Right atrium auricular region (tissue), 2 donors: ENCODE data around the gene EIF3F. TPM values are rescaled to one million over a fixed set of nuclear protein-coding genes. Genes with fewer than 3 reads are reported as not detected.

Source experiments
- DNase-seq: peaks from one replicate; pipeline ENCODE4 v3.0.0-alpha.2; 2019; ENCODE audit warnings: low spot score
- H3K27ac ChIP-seq, 2 donors: fragments of 200-600 bp; sonication (generic); 1 replicate in 1 of 2; 2 replicates in 1 of 2; pipeline ENCODE4 v1.5.1; 2016 to 2019
- H3K27me3 ChIP-seq, 2 donors: fragments of 200-600 bp; sonication (generic); one replicate each; pipeline versions ENCODE4 v1.5.1 to v1.6.0; 2017 to 2019
- H3K36me3 ChIP-seq: fragments of 200-600 bp; sonication (generic); one replicate; pipeline ENCODE4 v1.5.1; 2016
- H3K4me1 ChIP-seq, 2 donors: fragments of 200-600 bp; sonication (generic); one replicate each; pipeline versions ENCODE4 v1.5.1 to v1.6.0; 2017 to 2019
- H3K4me3 ChIP-seq, 2 donors: fragments of 200-600 bp; sonication (generic); 1 replicate in 1 of 2; 2 replicates in 1 of 2; pipeline ENCODE4 v1.5.1; 2017 to 2019; ENCODE audit warnings: mild to moderate bottlenecking in 1 of 2, moderate library complexity in 1 of 2
- H3K9me3 ChIP-seq, 2 donors: fragments of 200-600 bp; sonication (generic); one replicate each; pipeline ENCODE4 v1.5.1; 2019
- total RNA-seq, 2 donors: library from RNA; depleted of rRNA; stranded (reverse); fragments of >200 nt; gene quantifications; one replicate each; pipeline ENCODE4 v1.1.0, GENCODE V29; 2016
- TF ChIP-seq, protein P1 (sequence below), 2 donors: fragments of 200-600 bp; sonication (generic); IDR thresholded peaks; one replicate each; pipeline ENCODE4 v1.5.1; 2019; ENCODE audit warnings: antibody characterized with exemption in 2 of 2

Gene EIF3F
- total RNA-seq, 2 donors from 2014 or later: 114 to 169 TPM

DNA sequence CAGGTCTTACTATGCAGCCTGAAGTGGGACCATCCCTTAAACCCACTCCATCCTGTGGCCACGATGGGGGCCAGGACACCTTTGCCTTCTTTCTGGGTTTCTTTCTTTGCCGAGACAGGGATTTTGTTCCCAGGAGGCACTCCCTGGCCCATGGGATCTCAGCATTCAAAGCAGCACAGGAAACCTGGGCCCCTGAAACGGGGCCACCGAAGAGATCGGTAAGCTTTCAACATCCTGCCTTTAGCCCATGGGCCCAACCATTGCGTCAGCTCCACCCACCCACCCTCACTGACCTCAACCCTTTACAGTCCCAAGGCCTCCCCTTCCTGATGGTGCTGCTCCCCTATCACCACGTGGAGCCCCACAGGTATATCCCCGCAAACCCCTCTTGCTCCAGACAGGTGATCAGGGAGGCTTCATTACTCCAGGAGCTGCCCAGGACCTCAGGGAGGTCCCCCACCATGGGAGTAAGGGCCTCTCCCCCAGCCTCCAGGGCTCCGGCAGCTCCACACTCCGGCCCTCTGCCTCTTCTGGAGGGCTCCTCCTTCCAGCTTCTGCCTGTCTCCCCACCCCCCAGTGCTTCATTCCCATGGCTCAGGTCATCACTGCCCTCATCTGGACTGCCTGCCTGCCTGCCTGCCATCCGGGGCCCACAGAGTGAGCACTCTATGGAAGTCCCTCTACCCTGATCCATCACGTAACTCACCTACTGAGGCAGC is 51.8 kb downstream of the EIF3F start:
- H3K9me3 ChIP-seq: no peaks in the 10 kb centered on the region
- H3K27me3 ChIP-seq: no peaks in the 10 kb centered on the region
- TF ChIP-seq, protein P1, sequence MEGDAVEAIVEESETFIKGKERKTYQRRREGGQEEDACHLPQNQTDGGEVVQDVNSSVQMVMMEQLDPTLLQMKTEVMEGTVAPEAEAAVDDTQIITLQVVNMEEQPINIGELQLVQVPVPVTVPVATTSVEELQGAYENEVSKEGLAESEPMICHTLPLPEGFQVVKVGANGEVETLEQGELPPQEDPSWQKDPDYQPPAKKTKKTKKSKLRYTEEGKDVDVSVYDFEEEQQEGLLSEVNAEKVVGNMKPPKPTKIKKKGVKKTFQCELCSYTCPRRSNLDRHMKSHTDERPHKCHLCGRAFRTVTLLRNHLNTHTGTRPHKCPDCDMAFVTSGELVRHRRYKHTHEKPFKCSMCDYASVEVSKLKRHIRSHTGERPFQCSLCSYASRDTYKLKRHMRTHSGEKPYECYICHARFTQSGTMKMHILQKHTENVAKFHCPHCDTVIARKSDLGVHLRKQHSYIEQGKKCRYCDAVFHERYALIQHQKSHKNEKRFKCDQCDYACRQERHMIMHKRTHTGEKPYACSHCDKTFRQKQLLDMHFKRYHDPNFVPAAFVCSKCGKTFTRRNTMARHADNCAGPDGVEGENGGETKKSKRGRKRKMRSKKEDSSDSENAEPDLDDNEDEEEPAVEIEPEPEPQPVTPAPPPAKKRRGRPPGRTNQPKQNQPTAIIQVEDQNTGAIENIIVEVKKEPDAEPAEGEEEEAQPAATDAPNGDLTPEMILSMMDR (IDR thresholded peaks at IDR 0.05): no peak
- no peak overlapping the region for H3K27ac ChIP-seq
- H3K4me3 ChIP-seq: no peak overlapping the region
- DNase-seq: peak; percentile 42
- no peaks in the 10 kb centered on the region for H3K4me1 ChIP-seq
- H3K36me3 ChIP-seq: no peaks in the 10 kb centered on the region

DNA sequence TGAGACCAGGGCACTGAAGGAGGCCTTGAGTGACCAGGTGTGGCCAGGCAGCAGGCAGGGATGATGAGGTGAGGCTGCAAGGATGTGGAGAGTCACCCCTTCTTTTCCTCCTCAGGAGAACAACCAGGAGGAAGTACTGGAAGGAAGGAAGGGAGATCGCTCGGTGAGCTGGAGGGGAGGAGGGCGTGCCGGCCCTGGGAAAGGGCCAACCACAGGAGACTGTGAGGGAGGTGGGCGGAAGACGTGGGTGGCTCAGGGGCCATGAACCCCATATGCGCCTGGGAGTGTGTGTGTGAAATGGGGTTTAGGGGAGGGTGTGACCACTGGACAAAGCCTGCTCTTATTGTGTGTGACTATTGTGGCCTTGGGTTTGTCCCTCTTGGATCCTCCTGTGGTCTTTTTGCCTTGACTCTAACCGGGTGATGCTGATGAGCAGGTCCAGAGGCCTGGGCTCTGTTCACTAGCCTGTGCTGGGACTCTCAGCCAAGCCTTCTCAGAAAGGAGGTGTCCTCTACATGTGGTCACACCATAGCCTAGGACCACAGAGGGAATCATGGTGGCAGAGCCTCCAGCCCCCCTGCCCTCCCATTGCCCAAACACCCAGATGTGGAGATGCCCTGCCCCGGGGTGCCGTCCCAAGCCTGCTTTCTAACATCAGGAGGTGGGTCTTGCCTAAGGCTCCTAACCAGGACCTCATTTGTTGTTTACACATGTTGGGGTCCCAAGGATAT is 52.6 kb downstream of the EIF3F start:
- H3K4me1 ChIP-seq: no peaks in the 10 kb centered on the region
- no peaks in the 10 kb centered on the region for H3K36me3 ChIP-seq
- TF ChIP-seq, protein P1 (IDR thresholded peaks at IDR 0.05): no peak
- peak; percentile 28 for DNase-seq
- H3K27ac ChIP-seq: no peak overlapping the region
- H3K4me3 ChIP-seq: no peak overlapping the region
- H3K27me3 ChIP-seq: no peaks in the 10 kb centered on the region
- H3K9me3 ChIP-seq: no peaks in the 10 kb centered on the region

DNA sequence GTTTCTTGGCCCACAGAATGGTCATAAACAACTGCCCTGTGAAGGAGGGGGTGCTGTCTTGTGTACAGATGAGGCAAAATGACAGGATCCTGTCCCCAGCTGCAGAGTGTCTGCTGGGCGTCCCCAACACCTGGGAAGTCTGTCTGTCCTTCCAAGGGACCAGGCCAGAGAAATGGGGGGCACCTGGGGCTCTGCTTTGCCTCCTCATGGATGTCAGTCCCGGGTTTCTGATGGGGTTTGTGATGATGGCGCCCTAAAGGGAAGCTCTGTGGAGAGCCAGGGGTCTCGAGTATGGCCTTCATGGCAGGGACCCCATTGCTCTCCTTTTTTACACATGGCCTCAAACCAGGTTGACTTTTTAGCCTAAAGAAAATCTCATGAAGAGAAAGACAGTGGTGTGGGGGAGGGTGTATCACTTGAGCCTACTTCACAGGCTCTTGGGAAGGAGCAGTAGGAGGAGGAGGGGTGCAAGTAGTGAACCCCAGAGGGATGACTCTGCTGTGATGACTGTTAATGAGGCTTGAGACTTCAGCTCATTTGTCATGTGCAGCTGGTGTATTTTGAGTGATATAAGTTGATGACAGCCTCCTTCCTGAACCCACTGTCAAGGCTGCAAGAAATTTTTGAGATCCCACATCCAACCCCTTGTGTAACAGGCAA is 53.3 kb downstream of the EIF3F start:
- Histone ChIP-seq H3K27ac (no peak overlapping the region), H3K36me3 (no peaks in the 10 kb centered on the region), H3K9me3 (no peaks in the 10 kb centered on the region), H3K27me3 (no peaks in the 10 kb centered on the region), H3K4me1 (no peaks in the 10 kb centered on the region), H3K4me3 (no peak overlapping the region)
- TF ChIP-seq, protein P1 (IDR thresholded peaks at IDR 0.05): no peak
- peak; percentile 23 for DNase-seq

DNA sequence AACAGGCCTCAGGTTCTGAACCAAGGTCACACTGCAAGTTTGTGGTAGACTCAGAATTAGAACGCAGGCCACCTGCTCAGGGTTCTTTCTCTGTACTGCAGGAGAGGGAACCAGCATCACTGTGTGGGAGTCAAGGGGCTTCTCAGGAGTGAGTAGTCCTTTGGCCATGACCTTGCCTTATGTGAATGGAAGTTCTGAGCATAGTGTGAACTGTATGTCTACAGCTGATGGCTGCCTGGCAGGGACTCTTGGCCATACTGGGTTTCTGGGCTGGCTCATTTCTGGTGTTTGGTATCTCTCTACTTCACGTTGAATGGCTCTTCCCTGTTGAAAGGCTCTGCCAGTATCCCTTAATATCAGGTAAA is 53.8 kb downstream of the EIF3F start:
- TF ChIP-seq, protein P1 (IDR thresholded peaks at IDR 0.05): no peak
- Histone ChIP-seq H3K4me1 (no peaks in the 10 kb centered on the region), H3K27me3 (no peaks in the 10 kb centered on the region), H3K9me3 (no peaks in the 10 kb centered on the region), H3K36me3 (no peaks in the 10 kb centered on the region), H3K27ac (no peak overlapping the region), H3K4me3 (no peak overlapping the region)
- peak; percentile 7 for DNase-seq

DNA sequence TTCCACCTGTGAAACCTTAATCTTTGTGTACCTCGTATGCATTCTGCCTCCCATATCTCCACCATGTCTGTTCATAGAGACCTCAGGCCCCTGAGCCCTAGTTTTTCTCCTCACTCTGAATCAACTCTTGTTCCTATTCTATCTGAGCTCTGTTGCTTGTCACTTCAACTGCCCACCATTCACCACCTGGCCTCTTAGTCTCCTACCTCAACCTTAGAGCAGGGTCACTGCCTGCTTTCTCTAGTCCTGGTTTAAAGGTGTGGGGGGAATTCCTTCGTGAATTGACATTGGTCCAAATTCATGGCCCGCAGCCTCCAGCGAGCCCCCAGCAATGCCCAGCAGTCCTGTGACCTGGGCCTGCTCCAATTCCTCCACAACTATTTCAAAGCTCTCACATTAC is 54.4 kb downstream of the EIF3F start:
- H3K36me3 ChIP-seq: no peaks in the 10 kb centered on the region
- no peak overlapping the region for H3K27ac ChIP-seq
- TF ChIP-seq, protein P1 (IDR thresholded peaks at IDR 0.05): no peak
- no peaks in the 10 kb centered on the region for H3K9me3 ChIP-seq
- H3K4me1 ChIP-seq: no peaks in the 10 kb centered on the region
- no peaks in the 10 kb centered on the region for H3K27me3 ChIP-seq
- DNase-seq: no peak
- H3K4me3 ChIP-seq: no peak overlapping the region
